ENCODE results near the gene INSYN2B.

Gene INSYN2B

GRCh38 chr5:169861934-169862333, 118.4 kb downstream of the INSYN2B start:
- H3K36me3 ChIP-seq (ENCODE audit: insufficient read depth, insufficient read length, low read length): no peaks in the 10 kb centered on the region
- TF ChIP-seq YY1 (IDR thresholded peaks at IDR 0.05; ENCODE audit: insufficient read depth, insufficient read length): no peak
- TF ChIP-seq ZNF274 (IDR thresholded peaks at IDR 0.05; ENCODE audit: low read depth, low read length): no peak
- no peak for TF ChIP-seq SUZ12 (IDR thresholded peaks at IDR 0.05; ENCODE audit: extremely low read depth, insufficient read depth, insufficient read length)
- H3K9ac ChIP-seq (ENCODE audit: insufficient read length, low read depth): no peak overlapping the region
- no peak for DNase-seq (ENCODE audit: low read depth, low spot score)
- no peaks in the 10 kb centered on the region for H3K9me3 ChIP-seq (ENCODE audit: insufficient read depth, low read length)
- no peak overlapping the region for H3K4me3 ChIP-seq (ENCODE audit: insufficient read length, low read depth)
- H3K27me3 ChIP-seq (ENCODE audit: insufficient read depth, insufficient read length): no peaks in the 10 kb centered on the region
- H3K4me1 ChIP-seq (ENCODE audit: insufficient read depth, insufficient read length): no peaks in the 10 kb centered on the region

- no peak for DNase-seq (ENCODE audit: low read depth, low spot score)
- no peak for TF ChIP-seq ZNF274 (IDR thresholded peaks at IDR 0.05; ENCODE audit: low read depth, low read length)
- TF ChIP-seq YY1 (IDR thresholded peaks at IDR 0.05; ENCODE audit: insufficient read depth, insufficient read length): no peak
- no peak for TF ChIP-seq SUZ12 (IDR thresholded peaks at IDR 0.05; ENCODE audit: extremely low read depth, insufficient read depth, insufficient read length)
- Histone ChIP-seq H3K36me3 (ENCODE audit: insufficient read depth, insufficient read length, low read length) (no peaks in the 10 kb centered on the region), H3K9me3 (ENCODE audit: insufficient read depth, low read length) (no peaks in the 10 kb centered on the region), H3K9ac (ENCODE audit: insufficient read length, low read depth) (no peak overlapping the region), H3K27me3 (ENCODE audit: insufficient read depth, insufficient read length) (no peaks in the 10 kb centered on the region), H3K4me3 (ENCODE audit: insufficient read length, low read depth) (no peak overlapping the region), H3K4me1 (ENCODE audit: insufficient read depth, insufficient read length) (no peaks in the 10 kb centered on the region)
These were observed 118.9 kb downstream of the INSYN2B start for GRCh38 chr5:169861433-169861832.

GRCh38 chr5:169860585-169860984, 119.7 kb downstream of the INSYN2B start:
- H3K9me3 ChIP-seq (ENCODE audit: insufficient read depth, low read length): no peaks in the 10 kb centered on the region
- no peaks in the 10 kb centered on the region for H3K36me3 ChIP-seq (ENCODE audit: insufficient read depth, insufficient read length, low read length)
- H3K4me1 ChIP-seq (ENCODE audit: insufficient read depth, insufficient read length): no peaks in the 10 kb centered on the region
- no peak for DNase-seq (ENCODE audit: low read depth, low spot score)
- H3K4me3 ChIP-seq (ENCODE audit: insufficient read length, low read depth): no peak overlapping the region
- no peaks in the 10 kb centered on the region for H3K27me3 ChIP-seq (ENCODE audit: insufficient read depth, insufficient read length)
- H3K9ac ChIP-seq (ENCODE audit: insufficient read length, low read depth): no peak overlapping the region
- TF ChIP-seq YY1 (IDR thresholded peaks at IDR 0.05; ENCODE audit: insufficient read depth, insufficient read length) (no peak), ZNF274 (IDR thresholded peaks at IDR 0.05; ENCODE audit: low read depth, low read length) (no peak), SUZ12 (IDR thresholded peaks at IDR 0.05; ENCODE audit: extremely low read depth, insufficient read depth, insufficient read length) (no peak)

GRCh38 chr5:169856571-169856970, 123.7 kb downstream of the INSYN2B start:
- H3K4me3 ChIP-seq (ENCODE audit: insufficient read length, low read depth): no peak overlapping the region
- H3K9ac ChIP-seq (ENCODE audit: insufficient read length, low read depth): no peak overlapping the region
- H3K9me3 ChIP-seq (ENCODE audit: insufficient read depth, low read length): peaks cover under 1% of the 10 kb centered on the region
- H3K4me1 ChIP-seq (ENCODE audit: insufficient read depth, insufficient read length): no peaks in the 10 kb centered on the region
- DNase-seq (ENCODE audit: low read depth, low spot score): no peak
- TF ChIP-seq ZNF274 (IDR thresholded peaks at IDR 0.05; ENCODE audit: low read depth, low read length) (no peak), SUZ12 (IDR thresholded peaks at IDR 0.05; ENCODE audit: extremely low read depth, insufficient read depth, insufficient read length) (no peak), YY1 (IDR thresholded peaks at IDR 0.05; ENCODE audit: insufficient read depth, insufficient read length) (no peak)
- no peaks in the 10 kb centered on the region for H3K36me3 ChIP-seq (ENCODE audit: insufficient read depth, insufficient read length, low read length)
- H3K27me3 ChIP-seq (ENCODE audit: insufficient read depth, insufficient read length): no peaks in the 10 kb centered on the region

- TF ChIP-seq YY1 (IDR thresholded peaks at IDR 0.05; ENCODE audit: insufficient read depth, insufficient read length) (no peak), SUZ12 (IDR thresholded peaks at IDR 0.05; ENCODE audit: extremely low read depth, insufficient read depth, insufficient read length) (no peak), ZNF274 (IDR thresholded peaks at IDR 0.05; ENCODE audit: low read depth, low read length) (no peak)
- Histone ChIP-seq H3K9ac (ENCODE audit: insufficient read length, low read depth) (no peak overlapping the region), H3K4me3 (ENCODE audit: insufficient read length, low read depth) (no peak overlapping the region), H3K36me3 (ENCODE audit: insufficient read depth, insufficient read length, low read length) (no peaks in the 10 kb centered on the region), H3K4me1 (ENCODE audit: insufficient read depth, insufficient read length) (no peaks in the 10 kb centered on the region), H3K27me3 (ENCODE audit: insufficient read depth, insufficient read length) (no peaks in the 10 kb centered on the region), H3K9me3 (ENCODE audit: insufficient read depth, low read length) (peaks cover 22% of the 10 kb centered on the region)
- DNase-seq (ENCODE audit: low read depth, low spot score): no peak
These were observed 128.9 kb downstream of the INSYN2B start for GRCh38 chr5:169851321-169851850.

GRCh38 chr5:169850409-169850808, 129.9 kb downstream of the INSYN2B start:
- Histone ChIP-seq H3K9ac (ENCODE audit: insufficient read length, low read depth) (no peak overlapping the region), H3K27me3 (ENCODE audit: insufficient read depth, insufficient read length) (no peaks in the 10 kb centered on the region), H3K4me3 (ENCODE audit: insufficient read length, low read depth) (no peak overlapping the region), H3K4me1 (ENCODE audit: insufficient read depth, insufficient read length) (no peaks in the 10 kb centered on the region), H3K36me3 (ENCODE audit: insufficient read depth, insufficient read length, low read length) (no peaks in the 10 kb centered on the region), H3K9me3 (ENCODE audit: insufficient read depth, low read length) (peaks cover 22% of the 10 kb centered on the region)
- no peak for DNase-seq (ENCODE audit: low read depth, low spot score)
- no peak for TF ChIP-seq YY1 (IDR thresholded peaks at IDR 0.05; ENCODE audit: insufficient read depth, insufficient read length)
- TF ChIP-seq ZNF274 (IDR thresholded peaks at IDR 0.05; ENCODE audit: low read depth, low read length): no peak
- TF ChIP-seq SUZ12 (IDR thresholded peaks at IDR 0.05; ENCODE audit: extremely low read depth, insufficient read depth, insufficient read length): no peak

- Histone ChIP-seq H3K9ac (ENCODE audit: insufficient read length, low read depth) (no peak overlapping the region), H3K9me3 (ENCODE audit: insufficient read depth, low read length) (peaks cover 22% of the 10 kb centered on the region), H3K27me3 (ENCODE audit: insufficient read depth, insufficient read length) (no peaks in the 10 kb centered on the region), H3K4me1 (ENCODE audit: insufficient read depth, insufficient read length) (no peaks in the 10 kb centered on the region), H3K4me3 (ENCODE audit: insufficient read length, low read depth) (no peak overlapping the region), H3K36me3 (ENCODE audit: insufficient read depth, insufficient read length, low read length) (no peaks in the 10 kb centered on the region)
- no peak for TF ChIP-seq ZNF274 (IDR thresholded peaks at IDR 0.05; ENCODE audit: low read depth, low read length)
- TF ChIP-seq SUZ12 (IDR thresholded peaks at IDR 0.05; ENCODE audit: extremely low read depth, insufficient read depth, insufficient read length): no peak
- no peak for TF ChIP-seq YY1 (IDR thresholded peaks at IDR 0.05; ENCODE audit: insufficient read depth, insufficient read length)
- no peak for DNase-seq (ENCODE audit: low read depth, low spot score)
These were observed 131.5 kb downstream of the INSYN2B start for GRCh38 chr5:169848792-169849191.

Measured in NT2/D1 (cell line).